ENCODE measurements around the gene CLNK. TPM values are rescaled to one million over a fixed set of nuclear protein-coding genes. Genes with fewer than 3 reads are reported as not detected.

The CLNK gene
- total and polyA plus RNA-seq, 2 donors (not counting 1 experiment from before 2014, with no cell fraction given) = 0.57 to 0.75 TPM

DNA sequence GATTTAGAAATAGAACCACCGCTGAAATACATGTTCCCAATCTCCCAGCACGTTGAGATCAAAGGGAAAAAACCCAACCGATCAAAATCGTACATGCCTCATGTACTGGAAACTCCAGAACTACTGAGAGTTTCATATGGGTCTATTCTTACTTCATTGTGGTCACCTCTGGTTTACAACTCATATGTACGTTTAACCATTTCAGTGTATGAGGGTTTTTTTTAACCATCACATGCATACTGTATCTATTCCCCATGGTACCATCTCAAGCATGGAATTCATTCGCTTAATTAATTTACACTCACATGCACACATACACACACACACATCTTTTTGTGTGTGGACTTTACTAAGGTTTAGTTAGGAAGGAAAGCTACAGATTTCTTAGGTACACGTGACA, 46.0 kb upstream of the CLNK start:
- H3K4me3 Mint-ChIP-seq = no peak overlapping the region

DNA sequence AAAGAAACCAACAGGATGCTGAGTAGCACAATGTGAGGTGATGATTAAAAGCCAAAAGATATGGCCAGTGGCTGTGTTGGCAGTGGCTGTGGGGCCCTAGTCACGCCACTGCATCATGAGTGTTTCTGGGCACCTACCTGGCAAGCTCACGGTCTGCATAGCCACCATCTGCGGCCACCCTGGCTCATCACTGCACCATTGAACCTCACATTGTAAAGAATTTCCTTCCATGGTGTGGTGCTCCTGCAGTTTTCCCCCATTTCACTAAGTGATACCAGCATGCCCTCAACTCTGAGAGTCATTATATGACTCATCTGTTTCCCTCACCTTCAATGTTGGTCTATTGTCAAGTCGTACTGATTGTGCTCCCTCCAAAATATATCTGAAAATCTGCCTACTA, 45.5 kb upstream of the CLNK start:
- Histone ChIP-seq H2AFZ (ENCODE audit: insufficient read depth, low read depth, low read length, poor library complexity, severe bottlenecking) (no peak overlapping the region), H3K9me3 (ENCODE audit: control extremely low read depth in 1 of 3, control insufficient read depth in 2 of 3, insufficient read depth in 1 of 3, low read length in 2 of 3) (peaks cover 0 to 4% (median 0%) of the 10 kb centered on the region in 3 donors), H3K27me3 (replicated peaks in 1 of 4; ENCODE audit: control extremely low read depth in 1 of 4, control insufficient read depth in 3 of 4, insufficient read depth in 4 of 4, low read length in 3 of 4) (no peaks in the 10 kb centered on the region), H3K36me3 (replicated peaks in 1 of 2; ENCODE audit: control extremely low read depth in 1 of 2, control insufficient read depth in 1 of 2, extremely low read depth in 1 of 2, insufficient read depth in 2 of 2, low read length in 1 of 2) (no peaks in the 10 kb centered on the region), H3K4me1 (ENCODE audit: control insufficient read depth in 2 of 2, insufficient read depth in 2 of 2, low read length in 2 of 2) (peaks cover 31 to 34% of the 10 kb centered on the region in 2 donors), H3K4me3 (ENCODE audit: control extremely low read depth in 1 of 5, extremely low read depth in 1 of 5, insufficient read depth in 1 of 5, low read depth in 2 of 5, low read length in 4 of 5) (no peak overlapping the region), H4K20me1 (ENCODE audit: control insufficient read depth, insufficient read depth, low read length, poor library complexity, severe bottlenecking) (no peaks in the 10 kb centered on the region), H3K4me2 (replicated peaks; ENCODE audit: low read depth, low read length, poor library complexity, severe bottlenecking) (no peak overlapping the region), H3K79me2 (ENCODE audit: control insufficient read depth, insufficient read depth, low read length) (no peaks in the 10 kb centered on the region), H3K27ac (ENCODE audit: low read length in 2 of 2) (no peak overlapping the region), H3K9ac (ENCODE audit: low read length) (no peak overlapping the region)
- DNase-seq (no peak), ATAC-seq (ENCODE audit: low read depth) (no peak)
- ChIA-PET CTCF (no interaction called here), POLR2A (no interaction called here)
- 97% methylated on average over 3 of the region's 4 CpGs for WGBS (ENCODE audit: insufficient coverage)
- H3K27me3 Mint-ChIP-seq = no peaks in the 10 kb centered on the region
- no peak overlapping the region for H3K4me3 Mint-ChIP-seq
- H3K4me1 Mint-ChIP-seq = peaks cover 57% of the 10 kb centered on the region
- peaks cover 3% of the 10 kb centered on the region for H3K9me3 Mint-ChIP-seq (ENCODE audit: insufficient read depth)
- TF ChIP-seq, protein P1, sequence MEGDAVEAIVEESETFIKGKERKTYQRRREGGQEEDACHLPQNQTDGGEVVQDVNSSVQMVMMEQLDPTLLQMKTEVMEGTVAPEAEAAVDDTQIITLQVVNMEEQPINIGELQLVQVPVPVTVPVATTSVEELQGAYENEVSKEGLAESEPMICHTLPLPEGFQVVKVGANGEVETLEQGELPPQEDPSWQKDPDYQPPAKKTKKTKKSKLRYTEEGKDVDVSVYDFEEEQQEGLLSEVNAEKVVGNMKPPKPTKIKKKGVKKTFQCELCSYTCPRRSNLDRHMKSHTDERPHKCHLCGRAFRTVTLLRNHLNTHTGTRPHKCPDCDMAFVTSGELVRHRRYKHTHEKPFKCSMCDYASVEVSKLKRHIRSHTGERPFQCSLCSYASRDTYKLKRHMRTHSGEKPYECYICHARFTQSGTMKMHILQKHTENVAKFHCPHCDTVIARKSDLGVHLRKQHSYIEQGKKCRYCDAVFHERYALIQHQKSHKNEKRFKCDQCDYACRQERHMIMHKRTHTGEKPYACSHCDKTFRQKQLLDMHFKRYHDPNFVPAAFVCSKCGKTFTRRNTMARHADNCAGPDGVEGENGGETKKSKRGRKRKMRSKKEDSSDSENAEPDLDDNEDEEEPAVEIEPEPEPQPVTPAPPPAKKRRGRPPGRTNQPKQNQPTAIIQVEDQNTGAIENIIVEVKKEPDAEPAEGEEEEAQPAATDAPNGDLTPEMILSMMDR (IDR thresholded peaks at IDR 0.05) = no peak
- no peak for TF ChIP-seq EZH2 (IDR thresholded peaks at IDR 0.05; ENCODE audit: borderline replicate concordance, insufficient read depth, low read depth, low read length, poor library complexity, severe bottlenecking)
- intact Hi-C loops (cut with micrococcal nuclease) = loop anchor here (5.0 kb wide), 1 partner anchor 38 kb away; no protein-coding TSS in a partner anchor
- no peak overlapping the region for H3K27ac Mint-ChIP-seq

More for the DNA sequence above, 46.0 kb upstream of the CLNK start:
- Histone ChIP-seq H4K20me1 (ENCODE audit: control insufficient read depth, insufficient read depth, low read length, poor library complexity, severe bottlenecking) (no peaks in the 10 kb centered on the region), H3K9ac (ENCODE audit: low read length) (no peak overlapping the region), H3K79me2 (ENCODE audit: control insufficient read depth, insufficient read depth, low read length) (no peaks in the 10 kb centered on the region), H3K4me3 (ENCODE audit: control extremely low read depth in 1 of 5, extremely low read depth in 1 of 5, insufficient read depth in 1 of 5, low read depth in 2 of 5, low read length in 4 of 5) (no peak overlapping the region), H2AFZ (ENCODE audit: insufficient read depth, low read depth, low read length, poor library complexity, severe bottlenecking) (no peak overlapping the region), H3K36me3 (replicated peaks in 1 of 2; ENCODE audit: control extremely low read depth in 1 of 2, control insufficient read depth in 1 of 2, extremely low read depth in 1 of 2, insufficient read depth in 2 of 2, low read length in 1 of 2) (no peaks in the 10 kb centered on the region), H3K4me1 (ENCODE audit: control insufficient read depth in 2 of 2, insufficient read depth in 2 of 2, low read length in 2 of 2) (peaks cover 31 to 34% of the 10 kb centered on the region in 2 donors), H3K27ac (ENCODE audit: low read length in 2 of 2) (no peak overlapping the region), H3K9me3 (ENCODE audit: control extremely low read depth in 1 of 3, control insufficient read depth in 2 of 3, insufficient read depth in 1 of 3, low read length in 2 of 3) (no peaks in the 10 kb centered on the region), H3K27me3 (replicated peaks in 1 of 4; ENCODE audit: control extremely low read depth in 1 of 4, control insufficient read depth in 3 of 4, insufficient read depth in 4 of 4, low read length in 3 of 4) (no peaks in the 10 kb centered on the region), H3K4me2 (replicated peaks; ENCODE audit: low read depth, low read length, poor library complexity, severe bottlenecking) (no peak overlapping the region)
- 50% methylated on average over 3 of the region's 7 CpGs for WGBS (ENCODE audit: insufficient coverage)
- H3K27me3 Mint-ChIP-seq = no peaks in the 10 kb centered on the region
- ChIA-PET CTCF (no interaction called here), POLR2A (no interaction called here)
- no peak for ATAC-seq (ENCODE audit: low read depth)
- no peak for DNase-seq
- peaks cover 3% of the 10 kb centered on the region for H3K9me3 Mint-ChIP-seq (ENCODE audit: insufficient read depth)
- TF ChIP-seq, protein P1 (IDR thresholded peaks at IDR 0.05) = no peak
- TF ChIP-seq EZH2 (IDR thresholded peaks at IDR 0.05; ENCODE audit: borderline replicate concordance, insufficient read depth, low read depth, low read length, poor library complexity, severe bottlenecking) = no peak
- H3K27ac Mint-ChIP-seq = no peak overlapping the region
- H3K4me1 Mint-ChIP-seq = peaks cover 57% of the 10 kb centered on the region
- intact Hi-C loops (cut with micrococcal nuclease) = loop anchor here (5.0 kb wide), 1 partner anchor 38 kb away; no protein-coding TSS in a partner anchor

Data from B cell (primary cell).